OCI-LY3 (cell line): ENCODE measurements around the gene FAM13A.

Experiments used
- CTCF ChIP-seq: fragments of 200-600, 300-600 bp; sonication (generic); IDR thresholded peaks from 2 replicates; pipeline ENCODE4 v1.5.1; 2014; ENCODE audit warnings: antibody characterized with exemption, low read length, low read depth
- EZH2phosphoT487 ChIP-seq: fragments of 200-600 bp; shearing (Covaris generic); IDR thresholded peaks from 2 replicates; pipeline ENCODE4 v1.6.1; 2018; ENCODE audit warnings: antibody characterized with exemption, mixed run types, low read depth

DNA sequence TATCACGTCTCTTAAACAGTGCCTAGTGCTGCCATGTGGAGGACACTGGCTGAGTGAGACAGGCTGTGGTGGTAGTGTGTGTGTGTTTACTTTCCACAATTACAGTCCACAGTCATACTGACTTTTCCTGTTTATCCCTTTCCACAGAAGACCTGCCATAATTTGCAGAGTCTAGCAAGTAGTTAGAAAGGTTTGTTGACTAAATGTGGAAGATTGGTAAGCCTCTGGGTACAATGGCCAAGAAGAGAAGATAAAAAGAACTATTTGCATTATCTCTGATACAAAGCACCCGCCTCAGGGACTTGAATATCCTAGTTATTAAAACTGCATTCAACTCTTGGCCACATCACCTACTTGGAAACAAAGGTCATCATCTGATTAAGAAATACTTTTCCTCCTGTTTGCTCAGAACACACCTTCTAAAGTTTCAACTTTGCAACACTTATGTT is 89.1 kb downstream of the FAM13A start:
- no peak for TF ChIP-seq CTCF
- no peak for TF ChIP-seq EZH2phosphoT487
